GM23248 (cell line): ENCODE data around the gene ANGPTL2. TPM values are rescaled to one million over a fixed set of nuclear protein-coding genes. Genes with fewer than 3 reads are reported as not detected.

ENCODE experiments used
- DNase-seq: peaks from one replicate; pipeline ENCODE4 v3.0.0-alpha.2; 2015
- H2AFZ ChIP-seq: fragments of 200-600 bp; sonication (generic); 2 replicates; pipeline ENCODE4 v1.6.1; 2016; ENCODE audit warnings: antibody characterized with exemption
- H3F3A ChIP-seq: fragments of 200-600 bp; sonication (generic); 2 replicates; pipeline ENCODE4 v1.6.1; 2016; ENCODE audit warnings: mild to moderate bottlenecking, antibody characterized with exemption, mixed run types; ENCODE audit not compliant: insufficient read depth
- H3K27ac ChIP-seq: fragments of 200-600 bp; sonication (generic); 2 replicates; pipeline ENCODE4 v1.5.1; 2016; ENCODE audit warnings: mild to moderate bottlenecking
- H3K27me3 ChIP-seq: fragments of 200-600 bp; sonication (generic); replicated peaks from 2 replicates; pipeline ENCODE4 v1.6.1; 2016; ENCODE audit warnings: mild to moderate bottlenecking; ENCODE audit not compliant: insufficient read depth
- H3K36me3 ChIP-seq: fragments of 200-600 bp; sonication (generic); 2 replicates; pipeline ENCODE4 v1.6.1; 2016; ENCODE audit warnings: low read depth, mild to moderate bottlenecking
- H3K4me1 ChIP-seq: fragments of 200-600 bp; sonication (generic); 2 replicates; pipeline ENCODE4 v1.6.1; 2016; ENCODE audit warnings: mild to moderate bottlenecking; ENCODE audit not compliant: insufficient read depth
- H3K4me2 ChIP-seq: fragments of 200-600 bp; sonication (generic); one replicate; pipeline ENCODE4 v1.6.1; 2016; ENCODE audit warnings: mild to moderate bottlenecking; ENCODE audit not compliant: unreplicated experiment
- H3K4me3 ChIP-seq: fragments of 200-600 bp; sonication (generic); 2 replicates; pipeline ENCODE4 v1.5.1; 2016; ENCODE audit warnings: mild to moderate bottlenecking
- H3K79me2 ChIP-seq: fragments of 200-600 bp; sonication (generic); 2 replicates; pipeline ENCODE4 v1.6.1; 2016; ENCODE audit warnings: mild to moderate bottlenecking; ENCODE audit not compliant: insufficient read depth
- H3K9ac ChIP-seq: fragments of 200-600 bp; sonication (generic); 2 replicates; pipeline ENCODE4 v1.6.1; 2016; ENCODE audit warnings: mild to moderate bottlenecking
- H3K9me2 ChIP-seq: fragments of 200-600 bp; sonication (generic); 2 replicates; pipeline ENCODE4 v1.6.1; 2016; ENCODE audit warnings: mixed run types, mild to moderate bottlenecking, moderate library complexity; ENCODE audit not compliant: insufficient read depth
- H3K9me3 ChIP-seq: fragments of 200-600 bp; sonication (generic); one replicate; pipeline ENCODE4 v1.6.1; 2017; ENCODE audit warnings: low read depth
- H4K20me1 ChIP-seq: fragments of 200-600 bp; sonication (generic); 2 replicates; pipeline ENCODE4 v1.6.0; 2016; ENCODE audit not compliant: insufficient read depth
- EZH2 ChIP-seq: fragments of 200-600 bp; sonication (generic); IDR thresholded peaks from 2 replicates; pipeline ENCODE4 v1.6.1; 2018; ENCODE audit warnings: antibody characterized with exemption, mild to moderate bottlenecking; ENCODE audit not compliant: insufficient read depth, poor library complexity, severe bottlenecking
- EZH2phosphoT487 ChIP-seq: fragments of 200-600 bp; sonication (generic); IDR thresholded peaks from 2 replicates; pipeline ENCODE4 v1.6.1; 2018; ENCODE audit warnings: antibody characterized with exemption, moderate library complexity, mild to moderate bottlenecking, low read depth; ENCODE audit not compliant: insufficient read depth
- WGBS, 2 experiments: methylation state at CpG; one replicate each; pipeline ENCODE4 v1.1.6; 2015 to 2017; ENCODE audit warnings: low lambda C conversion rate in 2 of 2, low coverage in 1 of 2; ENCODE audit errors: missing lambda C conversion rate in 2 of 2; 5-methylcytosine and 5-hydroxymethylcytosine counted together
- in situ Hi-C: fragments of 300-500 bp; cut with MboI; formaldehyde crosslinking; loops from 2 replicates; pipeline ENCODE4 v1.15.0; 2020
- polyA plus RNA-seq: library from polyadenylated mRNA; unstranded; fragments of >200 nt; fragmentation: Nextera tagmentation; extraction: Ambion mirVana; gene quantifications from 2 replicates; pipeline ENCODE4 v1.2.1, GENCODE V29; 2016
- total RNA-seq: library from RNA; depleted of rRNA; stranded (reverse); fragments of >200 nt; shearing (Covaris generic); gene quantifications from 2 replicates; pipeline ENCODE4 v1.2.3, GENCODE V29; 2014

The ANGPTL2 gene
- total and polyA plus RNA-seq, 2 experiments from 2014 or later = 8.8 to 12.3 TPM

- H3K4me2 ChIP-seq = no peak overlapping the region
- no peak overlapping the region for H3K4me3 ChIP-seq
- no peak overlapping the region for H3K27ac ChIP-seq
- H3K9me3 ChIP-seq = no peaks in the 10 kb centered on the region
- no peaks in the 10 kb centered on the region for H3K9me2 ChIP-seq
- in situ Hi-C loops = no loop called here
- no peaks in the 10 kb centered on the region; the same call in 1 of the 2 replicates for H3K4me1 ChIP-seq
- H2AFZ ChIP-seq = no peak overlapping the region
- no peaks in the 10 kb centered on the region for H3F3A ChIP-seq
- H4K20me1 ChIP-seq = peaks cover 4% of the 10 kb centered on the region; the same call in 1 of the 2 replicates
- no peak overlapping the region for H3K9ac ChIP-seq
- no peaks in the 10 kb centered on the region for H3K79me2 ChIP-seq
- WGBS, 2 experiments = 84 to 87% methylated on average over 5 of the region's 5 CpGs
- H3K36me3 ChIP-seq = peaks cover 8% of the 10 kb centered on the region; the same call in 1 of the 2 replicates
- DNase-seq = no peak
- TF ChIP-seq EZH2phosphoT487 = no peak
- no peak for TF ChIP-seq EZH2
- no peaks in the 10 kb centered on the region for H3K27me3 ChIP-seq
These were observed 13.2 kb downstream of the ANGPTL2 start for GRCh38 chr9:127109212-127109711.

DNA sequence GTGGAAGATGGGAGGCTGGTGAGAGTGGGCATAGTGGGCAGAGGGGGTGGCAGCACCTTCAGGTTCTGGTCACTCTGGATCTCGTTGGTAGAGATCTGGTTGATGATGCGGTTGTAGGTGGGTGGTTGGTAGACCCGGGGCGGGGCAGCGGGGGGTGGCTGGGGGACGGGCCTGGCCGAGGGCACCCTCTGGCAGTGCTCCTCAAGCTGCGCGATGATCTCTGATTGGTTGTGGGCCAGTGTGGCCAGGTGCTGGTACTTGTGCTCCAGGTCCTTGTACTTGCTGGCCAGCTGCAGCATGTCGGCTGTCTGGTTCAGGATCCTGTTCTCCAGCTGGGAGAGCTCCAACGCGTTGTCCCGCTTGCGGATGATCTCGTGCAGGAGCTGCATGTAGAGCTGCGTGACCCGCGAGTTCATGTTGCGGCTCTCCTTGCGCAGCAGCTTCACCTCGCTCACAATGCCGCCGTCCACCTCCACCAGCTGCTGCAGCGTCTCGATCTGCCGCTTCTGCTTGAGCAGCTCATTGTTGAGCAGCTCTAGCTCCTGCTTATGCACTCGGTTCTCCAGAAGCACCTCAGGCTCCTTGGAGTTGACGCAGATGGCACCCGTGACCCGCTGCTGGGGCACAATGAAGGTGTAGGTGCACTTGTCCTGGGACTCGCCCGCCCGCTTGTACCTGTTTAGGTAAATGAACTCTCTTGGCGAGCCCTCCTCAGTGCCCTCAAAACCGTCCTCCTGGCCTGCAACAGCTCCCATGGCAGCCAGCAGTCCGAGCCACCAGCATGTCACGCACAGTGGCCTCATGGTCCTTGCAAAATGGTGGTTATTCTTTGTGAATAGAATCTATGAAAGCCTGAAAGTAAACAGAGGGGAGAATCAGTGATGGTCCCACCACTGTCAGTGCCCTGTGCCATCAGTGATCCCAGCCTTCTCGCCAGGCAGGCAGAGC is 14.2 kb downstream of the ANGPTL2 start:
- Histone ChIP-seq H3K4me2 (no peak overlapping the region), H3K9me3 (no peaks in the 10 kb centered on the region), H3K9ac (no peak overlapping the region), H4K20me1 (peaks cover 4% of the 10 kb centered on the region; the same call in 1 of the 2 replicates), H3K27me3 (no peaks in the 10 kb centered on the region), H3K27ac (no peak overlapping the region), H2AFZ (no peak overlapping the region), H3K36me3 (peaks cover 8% of the 10 kb centered on the region; the same call in 1 of the 2 replicates), H3K79me2 (no peaks in the 10 kb centered on the region), H3F3A (no peaks in the 10 kb centered on the region), H3K9me2 (no peaks in the 10 kb centered on the region), H3K4me3 (no peak overlapping the region), H3K4me1 (no peaks in the 10 kb centered on the region; the same call in 1 of the 2 replicates)
- DNase-seq = no peak
- no peak for TF ChIP-seq EZH2phosphoT487
- no peak for TF ChIP-seq EZH2
- WGBS, 2 experiments = 91 to 93% methylated on average over 33 to 38 of the region's 38 CpGs
- in situ Hi-C loops = no loop called here

DNA sequence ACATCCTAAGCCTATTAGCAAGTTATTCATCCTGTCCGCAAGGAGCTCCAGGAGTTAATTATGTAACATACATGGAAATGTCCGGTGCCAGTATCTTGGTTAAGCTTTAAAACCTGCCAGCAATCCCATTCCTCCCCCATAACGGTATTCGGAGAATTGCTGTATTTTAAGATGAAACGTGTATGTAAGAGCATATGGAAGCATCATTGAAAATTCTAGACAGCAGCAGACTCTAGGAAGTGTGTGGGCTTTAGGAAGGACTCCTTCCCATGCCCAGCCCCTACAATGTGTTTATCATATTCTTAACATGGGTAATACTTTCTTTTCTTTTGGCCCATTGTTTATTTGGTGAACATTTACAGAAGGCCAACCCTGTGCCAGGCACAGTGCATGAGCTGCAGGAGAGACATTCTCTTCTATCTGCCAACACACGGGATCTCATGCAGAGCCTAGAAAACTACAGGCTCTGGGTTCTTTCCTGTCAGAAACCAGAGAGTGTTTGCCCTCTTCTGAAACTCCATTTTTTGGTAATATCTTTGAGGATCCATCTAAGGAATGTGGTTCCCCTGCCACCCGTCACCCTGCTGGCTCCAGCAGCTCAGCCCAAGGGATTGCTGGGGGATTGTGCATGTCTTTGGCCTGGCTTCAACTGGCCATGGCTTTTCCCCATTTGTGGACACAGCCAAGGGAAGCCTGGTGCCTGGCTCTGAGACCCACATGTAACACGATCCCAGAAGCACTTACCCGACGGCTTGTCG is 15.1 kb downstream of the ANGPTL2 start:
- Histone ChIP-seq H3K4me1 (no peaks in the 10 kb centered on the region), H4K20me1 (peaks cover 4% of the 10 kb centered on the region; the same call in 1 of the 2 replicates), H3K9me2 (no peaks in the 10 kb centered on the region), H2AFZ (no peak overlapping the region), H3K9ac (no peak overlapping the region), H3K79me2 (no peaks in the 10 kb centered on the region), H3K36me3 (peaks cover 8% of the 10 kb centered on the region; the same call in 1 of the 2 replicates), H3K4me2 (no peak overlapping the region), H3K27me3 (no peaks in the 10 kb centered on the region), H3K4me3 (no peak overlapping the region), H3K9me3 (no peaks in the 10 kb centered on the region), H3K27ac (no peak overlapping the region), H3F3A (no peaks in the 10 kb centered on the region)
- TF ChIP-seq EZH2 (no peak), EZH2phosphoT487 (no peak)
- 74 to 77% methylated on average over 11 of the region's 11 CpGs for WGBS, 2 experiments
- in situ Hi-C loops = no loop called here
- DNase-seq = no peak

DNA sequence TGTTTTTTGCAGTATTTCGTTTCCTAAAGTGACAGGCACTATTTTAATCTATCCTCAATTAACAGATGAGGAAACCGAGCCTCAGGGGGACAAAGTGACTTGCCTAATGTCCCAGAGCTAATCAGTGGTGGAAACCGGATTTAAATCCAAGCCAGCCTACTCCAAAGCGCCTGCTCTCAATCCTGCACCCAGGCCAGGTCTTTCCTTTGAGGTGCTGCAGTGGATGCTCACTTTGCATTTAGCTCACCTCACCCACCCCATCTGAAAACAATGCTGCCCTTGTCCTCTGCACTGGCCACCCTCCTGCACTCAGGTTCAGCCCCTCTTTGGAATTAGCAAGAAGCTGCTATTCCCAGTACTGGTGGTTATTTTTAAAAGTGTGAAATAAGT is 16.0 kb downstream of the ANGPTL2 start:
- TF ChIP-seq EZH2phosphoT487 = no peak
- TF ChIP-seq EZH2 = no peak
- H3K27ac ChIP-seq = no peak overlapping the region
- 92 to 94% methylated on average over 4 of the region's 4 CpGs for WGBS, 2 experiments

More for the DNA sequence above, 16.0 kb downstream of the ANGPTL2 start:
- H3K9me2 ChIP-seq = no peaks in the 10 kb centered on the region
- H3K4me3 ChIP-seq = no peak overlapping the region
- H4K20me1 ChIP-seq = peaks cover 4% of the 10 kb centered on the region; the same call in 1 of the 2 replicates
- no peaks in the 10 kb centered on the region for H3K4me1 ChIP-seq
- in situ Hi-C loops = no loop called here
- H2AFZ ChIP-seq = no peak overlapping the region
- H3F3A ChIP-seq = no peaks in the 10 kb centered on the region
- H3K9ac ChIP-seq = no peak overlapping the region
- H3K27me3 ChIP-seq = no peaks in the 10 kb centered on the region
- H3K9me3 ChIP-seq = no peaks in the 10 kb centered on the region
- no peak overlapping the region for H3K4me2 ChIP-seq
- no peak for DNase-seq
- H3K79me2 ChIP-seq = no peaks in the 10 kb centered on the region
- H3K36me3 ChIP-seq = peaks cover 8% of the 10 kb centered on the region; the same call in 1 of the 2 replicates
